Liver (tissue), 3 donors: ENCODE measurements around the gene KSR1.
"Not testable (repeated sequence)": the region's sequence is repeated elsewhere in the genome, so short reads cannot be mapped to it uniquely, and the experiment has no call there.

Source experiments
- EGR1 ChIP-seq, 2 donors: IDR thresholded peaks; 2 replicates each; pipeline ENCODE4 v1.6.1; 2016 to 2018; ENCODE audit warnings: antibody characterized with exemption in 2 of 2, low read depth in 2 of 2
- FOXA1 ChIP-seq: IDR thresholded peaks from 2 replicates; pipeline ENCODE4 v1.6.1; 2016; ENCODE audit warnings: antibody characterized with exemption
- HNF4A ChIP-seq, 2 donors: conservative IDR thresholded peaks; 2 replicates each; pipeline ENCODE4 v1.6.1; 2016; ENCODE audit warnings: antibody characterized with exemption in 2 of 2, mild to moderate bottlenecking in 2 of 2
- RAD21 ChIP-seq, 2 donors: IDR thresholded peaks; 2 replicates each; pipeline ENCODE4 v1.6.1; 2016; ENCODE audit warnings: antibody characterized with exemption in 2 of 2, mild to moderate bottlenecking in 2 of 2
- TAF1 ChIP-seq: conservative IDR thresholded peaks from 2 replicates; pipeline ENCODE4 v1.6.1; 2016; ENCODE audit warnings: antibody characterized with exemption, mild to moderate bottlenecking
- YY1 ChIP-seq: IDR thresholded peaks from 2 replicates; pipeline ENCODE4 v1.6.1; 2016; ENCODE audit warnings: antibody characterized with exemption, mild to moderate bottlenecking
- TF ChIP-seq, protein P1 (sequence below): IDR thresholded peaks from 2 replicates; pipeline ENCODE4 v1.6.1; 2016; ENCODE audit warnings: antibody characterized with exemption
- TF ChIP-seq, protein P2 (sequence below): fragments of 150-350 bp; IDR thresholded peaks from 2 replicates; pipeline ENCODE4 v1.5.1; 2017; ENCODE audit warnings: improper control_type of control experiment, low read depth, low read length; ENCODE audit not compliant: missing input control
- TF ChIP-seq, protein P3 (sequence below): IDR thresholded peaks from 2 replicates; pipeline ENCODE4 v1.6.1; 2016; ENCODE audit warnings: antibody characterized with exemption, mild to moderate bottlenecking
- TF ChIP-seq, protein P4 (sequence below): IDR thresholded peaks from 2 replicates; pipeline ENCODE4 v1.6.1; 2016; ENCODE audit warnings: antibody characterized with exemption
- TF ChIP-seq, protein P5 (sequence below): IDR thresholded peaks from 2 replicates; pipeline ENCODE4 v1.6.1; 2016; ENCODE audit warnings: antibody characterized with exemption
- donor health status: healthy.
- donor health status: healthy.

DNA sequence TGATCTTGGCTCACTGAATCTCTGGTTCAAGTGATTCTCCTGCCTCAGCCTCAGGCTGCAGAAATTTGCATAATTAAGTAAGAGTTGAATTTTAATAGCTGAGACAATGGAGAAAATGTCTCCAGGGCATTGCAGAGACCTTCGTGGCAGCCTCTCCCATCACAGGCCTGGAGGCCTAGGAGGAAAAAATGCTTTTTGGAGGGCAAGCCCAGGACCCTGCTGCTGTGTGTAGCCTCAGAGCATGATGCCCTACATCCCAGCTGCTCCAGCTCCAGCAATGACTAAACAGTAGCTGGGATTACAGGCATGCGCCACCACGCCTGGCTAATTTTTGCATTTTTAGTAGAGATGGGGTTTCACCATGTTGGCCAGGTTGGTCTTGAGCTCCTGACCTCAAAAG is 45.1 kb downstream of the KSR1 start:
- TF ChIP-seq, protein P1, sequence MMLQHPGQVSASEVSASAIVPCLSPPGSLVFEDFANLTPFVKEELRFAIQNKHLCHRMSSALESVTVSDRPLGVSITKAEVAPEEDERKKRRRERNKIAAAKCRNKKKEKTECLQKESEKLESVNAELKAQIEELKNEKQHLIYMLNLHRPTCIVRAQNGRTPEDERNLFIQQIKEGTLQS = not testable (repeated sequence)
- TF ChIP-seq, protein P2, sequence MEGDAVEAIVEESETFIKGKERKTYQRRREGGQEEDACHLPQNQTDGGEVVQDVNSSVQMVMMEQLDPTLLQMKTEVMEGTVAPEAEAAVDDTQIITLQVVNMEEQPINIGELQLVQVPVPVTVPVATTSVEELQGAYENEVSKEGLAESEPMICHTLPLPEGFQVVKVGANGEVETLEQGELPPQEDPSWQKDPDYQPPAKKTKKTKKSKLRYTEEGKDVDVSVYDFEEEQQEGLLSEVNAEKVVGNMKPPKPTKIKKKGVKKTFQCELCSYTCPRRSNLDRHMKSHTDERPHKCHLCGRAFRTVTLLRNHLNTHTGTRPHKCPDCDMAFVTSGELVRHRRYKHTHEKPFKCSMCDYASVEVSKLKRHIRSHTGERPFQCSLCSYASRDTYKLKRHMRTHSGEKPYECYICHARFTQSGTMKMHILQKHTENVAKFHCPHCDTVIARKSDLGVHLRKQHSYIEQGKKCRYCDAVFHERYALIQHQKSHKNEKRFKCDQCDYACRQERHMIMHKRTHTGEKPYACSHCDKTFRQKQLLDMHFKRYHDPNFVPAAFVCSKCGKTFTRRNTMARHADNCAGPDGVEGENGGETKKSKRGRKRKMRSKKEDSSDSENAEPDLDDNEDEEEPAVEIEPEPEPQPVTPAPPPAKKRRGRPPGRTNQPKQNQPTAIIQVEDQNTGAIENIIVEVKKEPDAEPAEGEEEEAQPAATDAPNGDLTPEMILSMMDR = not testable (repeated sequence)
- not testable (repeated sequence) for TF ChIP-seq TAF1; FOXA1; YY1; HNF4A (conservative IDR thresholded peaks at IDR 0.05); EGR1 (IDR thresholded peaks at IDR 0.05; ENCODE audit: low read depth in 2 of 2); RAD21 (IDR thresholded peaks at IDR 0.05)
- TF ChIP-seq, protein P3, sequence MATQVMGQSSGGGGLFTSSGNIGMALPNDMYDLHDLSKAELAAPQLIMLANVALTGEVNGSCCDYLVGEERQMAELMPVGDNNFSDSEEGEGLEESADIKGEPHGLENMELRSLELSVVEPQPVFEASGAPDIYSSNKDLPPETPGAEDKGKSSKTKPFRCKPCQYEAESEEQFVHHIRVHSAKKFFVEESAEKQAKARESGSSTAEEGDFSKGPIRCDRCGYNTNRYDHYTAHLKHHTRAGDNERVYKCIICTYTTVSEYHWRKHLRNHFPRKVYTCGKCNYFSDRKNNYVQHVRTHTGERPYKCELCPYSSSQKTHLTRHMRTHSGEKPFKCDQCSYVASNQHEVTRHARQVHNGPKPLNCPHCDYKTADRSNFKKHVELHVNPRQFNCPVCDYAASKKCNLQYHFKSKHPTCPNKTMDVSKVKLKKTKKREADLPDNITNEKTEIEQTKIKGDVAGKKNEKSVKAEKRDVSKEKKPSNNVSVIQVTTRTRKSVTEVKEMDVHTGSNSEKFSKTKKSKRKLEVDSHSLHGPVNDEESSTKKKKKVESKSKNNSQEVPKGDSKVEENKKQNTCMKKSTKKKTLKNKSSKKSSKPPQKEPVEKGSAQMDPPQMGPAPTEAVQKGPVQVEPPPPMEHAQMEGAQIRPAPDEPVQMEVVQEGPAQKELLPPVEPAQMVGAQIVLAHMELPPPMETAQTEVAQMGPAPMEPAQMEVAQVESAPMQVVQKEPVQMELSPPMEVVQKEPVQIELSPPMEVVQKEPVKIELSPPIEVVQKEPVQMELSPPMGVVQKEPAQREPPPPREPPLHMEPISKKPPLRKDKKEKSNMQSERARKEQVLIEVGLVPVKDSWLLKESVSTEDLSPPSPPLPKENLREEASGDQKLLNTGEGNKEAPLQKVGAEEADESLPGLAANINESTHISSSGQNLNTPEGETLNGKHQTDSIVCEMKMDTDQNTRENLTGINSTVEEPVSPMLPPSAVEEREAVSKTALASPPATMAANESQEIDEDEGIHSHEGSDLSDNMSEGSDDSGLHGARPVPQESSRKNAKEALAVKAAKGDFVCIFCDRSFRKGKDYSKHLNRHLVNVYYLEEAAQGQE = not testable (repeated sequence)
- TF ChIP-seq, protein P4, sequence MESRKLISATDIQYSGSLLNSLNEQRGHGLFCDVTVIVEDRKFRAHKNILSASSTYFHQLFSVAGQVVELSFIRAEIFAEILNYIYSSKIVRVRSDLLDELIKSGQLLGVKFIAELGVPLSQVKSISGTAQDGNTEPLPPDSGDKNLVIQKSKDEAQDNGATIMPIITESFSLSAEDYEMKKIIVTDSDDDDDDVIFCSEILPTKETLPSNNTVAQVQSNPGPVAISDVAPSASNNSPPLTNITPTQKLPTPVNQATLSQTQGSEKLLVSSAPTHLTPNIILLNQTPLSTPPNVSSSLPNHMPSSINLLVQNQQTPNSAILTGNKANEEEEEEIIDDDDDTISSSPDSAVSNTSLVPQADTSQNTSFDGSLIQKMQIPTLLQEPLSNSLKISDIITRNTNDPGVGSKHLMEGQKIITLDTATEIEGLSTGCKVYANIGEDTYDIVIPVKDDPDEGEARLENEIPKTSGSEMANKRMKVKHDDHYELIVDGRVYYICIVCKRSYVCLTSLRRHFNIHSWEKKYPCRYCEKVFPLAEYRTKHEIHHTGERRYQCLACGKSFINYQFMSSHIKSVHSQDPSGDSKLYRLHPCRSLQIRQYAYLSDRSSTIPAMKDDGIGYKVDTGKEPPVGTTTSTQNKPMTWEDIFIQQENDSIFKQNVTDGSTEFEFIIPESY = not testable (repeated sequence)
- TF ChIP-seq, protein P5, sequence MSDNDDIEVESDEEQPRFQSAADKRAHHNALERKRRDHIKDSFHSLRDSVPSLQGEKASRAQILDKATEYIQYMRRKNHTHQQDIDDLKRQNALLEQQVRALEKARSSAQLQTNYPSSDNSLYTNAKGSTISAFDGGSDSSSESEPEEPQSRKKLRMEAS = not testable (repeated sequence)
